IPS-18a (cell line): Measurements from ENCODE around the gene FXYD5.

Experiments used
- H3K27ac ChIP-seq: one replicate; pipeline ENCODE4 v1.5.1; 2013; ENCODE audit warnings: low read length
- H3K27me3 ChIP-seq: one replicate; pipeline ENCODE4 v1.6.1; 2013; ENCODE audit warnings: mild to moderate bottlenecking, low read length; ENCODE audit not compliant: control insufficient read depth, insufficient read depth
- H3K36me3 ChIP-seq: one replicate; pipeline ENCODE4 v1.6.1; 2013; ENCODE audit warnings: low read depth, low read length; ENCODE audit not compliant: control insufficient read depth
- H3K4me1 ChIP-seq: one replicate; pipeline ENCODE4 v1.6.1; 2013; ENCODE audit warnings: low read depth, low read length; ENCODE audit not compliant: control insufficient read depth
- H3K4me3 ChIP-seq: one replicate; pipeline ENCODE4 v1.5.1; 2013; ENCODE audit warnings: low read length
- H3K9ac ChIP-seq: one replicate; pipeline ENCODE4 v1.6.1; 2013; ENCODE audit warnings: mild to moderate bottlenecking, low read length, moderate library complexity
- H3K9me3 ChIP-seq: one replicate; pipeline ENCODE4 v1.6.1; 2013; ENCODE audit warnings: low read depth, low read length; ENCODE audit not compliant: control insufficient read depth

FXYD5 gene

DNA sequence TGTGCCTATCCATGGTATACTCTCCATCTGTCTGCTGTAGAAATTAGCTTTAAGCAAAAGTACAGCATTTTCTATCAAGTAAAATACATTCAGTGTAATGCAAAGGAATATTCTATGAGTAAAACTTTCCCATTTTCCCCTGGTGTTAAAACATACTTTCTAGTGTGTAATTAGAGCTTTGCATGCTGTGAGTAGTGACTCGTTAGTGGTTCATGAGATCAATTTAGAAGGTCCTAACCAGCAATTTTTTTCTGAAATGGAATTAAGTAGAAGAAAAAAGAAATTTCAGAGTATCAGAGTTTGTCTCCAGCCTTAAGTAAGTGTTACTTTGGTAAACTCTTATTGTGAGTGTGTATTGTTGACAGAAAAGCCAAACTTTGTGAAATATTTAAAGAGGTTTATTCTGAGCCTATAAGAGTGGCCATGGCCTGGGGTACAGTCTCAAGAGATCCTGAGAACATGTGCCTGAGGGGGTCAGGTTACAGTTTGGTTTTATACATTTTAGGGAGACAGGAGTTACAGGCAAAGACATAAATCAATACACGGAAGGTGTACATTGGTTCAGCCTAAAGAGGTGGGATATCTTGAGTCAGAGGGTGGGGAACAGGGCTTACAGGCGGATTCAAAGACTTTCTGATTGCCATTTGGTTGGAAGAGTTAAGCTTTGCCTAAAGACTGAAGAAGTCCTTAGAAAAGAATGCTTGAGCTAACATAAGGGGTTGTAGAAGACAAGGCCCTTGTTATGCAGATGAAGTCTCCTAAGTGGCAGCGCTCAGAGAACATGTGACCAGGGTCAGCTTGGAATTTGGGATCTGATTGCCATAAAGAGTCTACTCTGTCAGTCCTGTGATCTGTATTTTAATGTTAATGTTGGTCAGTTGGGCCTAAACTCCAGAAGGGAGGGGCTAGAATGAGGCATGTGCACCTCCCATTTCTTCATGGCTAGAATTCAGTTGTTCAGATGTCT lies 48.5 kb downstream of the FXYD5 start:
- peak overlapping the region; percentile 80 for H3K27ac ChIP-seq
- H3K4me3 ChIP-seq, result peak overlapping the region; percentile 42
- peak overlapping the region; percentile 43 for H3K9ac ChIP-seq
- H3K27me3 ChIP-seq, result no peaks in the 10 kb centered on the region
- no peaks in the 10 kb centered on the region for H3K36me3 ChIP-seq
- H3K9me3 ChIP-seq, result no peaks in the 10 kb centered on the region
- peaks cover 40% of the 10 kb centered on the region for H3K4me1 ChIP-seq

DNA sequence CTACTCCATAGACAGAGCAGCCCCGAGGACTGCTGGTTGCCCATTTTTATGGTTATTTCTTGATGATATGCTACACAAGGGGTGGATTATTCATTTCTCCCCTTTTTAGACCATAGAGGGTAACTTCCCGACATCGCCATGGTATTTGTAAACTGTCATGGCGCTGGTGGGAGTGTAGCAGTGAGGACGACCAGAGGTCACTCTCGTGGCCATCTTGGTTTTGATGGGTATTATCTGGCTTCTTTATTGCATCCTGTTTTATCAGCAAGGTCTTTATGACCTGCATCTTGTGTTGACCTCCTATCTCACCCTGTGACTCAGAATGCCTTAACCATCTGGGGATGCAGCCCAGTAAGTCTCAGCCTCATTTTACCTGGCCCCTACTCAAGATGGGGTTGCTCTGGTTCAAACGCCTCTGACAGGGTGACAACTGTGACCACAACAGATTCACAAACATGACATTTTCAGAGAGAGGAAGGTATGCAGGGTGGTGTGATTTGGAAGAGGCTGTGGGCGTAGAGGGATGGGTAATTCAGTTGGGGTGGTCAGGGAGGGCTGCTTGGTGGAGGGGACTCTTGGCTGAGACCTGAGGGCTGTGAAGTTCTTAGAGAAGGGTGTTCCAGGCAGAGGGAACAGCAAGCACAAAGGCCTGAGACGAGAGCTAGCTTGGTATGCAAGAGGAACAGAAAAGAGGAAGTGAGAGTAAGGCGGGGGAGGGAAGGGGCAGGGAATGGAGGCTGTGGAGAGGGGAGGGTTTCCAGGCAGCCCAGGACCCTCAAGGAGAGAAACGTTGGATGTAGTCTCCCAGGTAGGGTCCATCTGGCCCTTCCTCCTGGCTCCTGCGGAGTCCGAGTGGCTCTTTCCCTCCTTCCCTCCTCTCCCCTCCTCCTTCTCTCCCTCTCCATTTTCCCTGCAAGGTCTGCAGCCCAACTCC lies 50.5 kb downstream of the FXYD5 start:
- Histone ChIP-seq H3K4me3 (no peak overlapping the region), H3K4me1 (peaks cover 32% of the 10 kb centered on the region), H3K27ac (peak overlapping the region; percentile 35), H3K27me3 (no peaks in the 10 kb centered on the region), H3K9me3 (no peaks in the 10 kb centered on the region), H3K9ac (peak overlapping the region; percentile 34), H3K36me3 (no peaks in the 10 kb centered on the region)

DNA sequence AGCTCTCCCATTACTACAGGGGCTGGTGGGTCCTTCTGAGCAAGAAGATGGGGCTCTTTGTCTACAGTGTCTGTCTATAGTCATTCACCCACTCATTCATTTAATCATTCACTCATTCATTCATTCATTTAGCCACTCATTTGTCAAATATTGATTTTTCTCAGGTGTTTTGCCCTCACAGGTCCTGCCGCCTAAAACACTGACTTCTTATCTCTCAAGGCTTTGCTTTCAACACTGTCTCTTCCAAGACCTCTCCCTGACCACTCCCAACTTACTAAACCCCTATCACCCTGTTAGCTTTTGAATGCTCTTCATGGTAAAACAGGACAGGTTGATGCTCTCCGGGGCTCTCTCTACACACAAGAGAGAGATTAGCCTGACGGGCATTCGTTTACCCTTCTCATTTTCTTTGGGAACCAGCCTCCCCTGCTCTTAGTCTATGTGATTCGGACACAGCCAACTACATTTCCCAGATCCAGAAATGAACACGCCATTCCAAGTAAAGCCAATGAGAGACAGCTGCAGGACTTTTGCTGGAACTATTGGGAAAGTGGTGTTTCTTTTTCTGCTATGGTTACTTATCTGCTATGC lies 51.3 kb downstream of the FXYD5 start:
- no peak overlapping the region for H3K4me3 ChIP-seq
- H3K36me3 ChIP-seq, result no peaks in the 10 kb centered on the region
- H3K9me3 ChIP-seq, result no peaks in the 10 kb centered on the region
- no peaks in the 10 kb centered on the region for H3K27me3 ChIP-seq
- no peak overlapping the region for H3K27ac ChIP-seq
- peaks cover 32% of the 10 kb centered on the region for H3K4me1 ChIP-seq
- H3K9ac ChIP-seq, result no peak overlapping the region

DNA sequence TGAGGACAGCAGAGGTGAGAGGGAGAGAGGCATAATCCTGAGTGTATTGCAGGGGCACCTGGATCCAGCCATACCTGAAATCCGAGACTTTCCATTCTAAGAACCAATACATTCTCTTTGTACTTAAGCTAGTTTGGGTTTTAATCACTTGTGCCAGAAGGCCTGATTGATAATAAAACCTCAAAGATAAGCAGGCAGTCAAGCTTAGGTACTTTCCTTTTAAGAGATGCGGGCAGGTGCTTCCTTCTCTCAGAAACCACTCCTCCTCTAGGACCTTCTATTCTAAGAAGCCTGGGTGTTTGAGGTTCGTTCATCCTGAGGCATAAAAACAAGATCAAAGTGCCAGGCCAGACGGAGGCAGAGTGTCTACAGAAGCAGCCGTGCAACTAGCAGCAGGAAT lies 51.8 kb downstream of the FXYD5 start:
- no peaks in the 10 kb centered on the region for H3K27me3 ChIP-seq
- H3K36me3 ChIP-seq, result no peaks in the 10 kb centered on the region
- H3K4me1 ChIP-seq, result peaks cover 32% of the 10 kb centered on the region
- H3K27ac ChIP-seq, result no peak overlapping the region
- H3K4me3 ChIP-seq, result no peak overlapping the region
- no peaks in the 10 kb centered on the region for H3K9me3 ChIP-seq
- no peak overlapping the region for H3K9ac ChIP-seq

DNA sequence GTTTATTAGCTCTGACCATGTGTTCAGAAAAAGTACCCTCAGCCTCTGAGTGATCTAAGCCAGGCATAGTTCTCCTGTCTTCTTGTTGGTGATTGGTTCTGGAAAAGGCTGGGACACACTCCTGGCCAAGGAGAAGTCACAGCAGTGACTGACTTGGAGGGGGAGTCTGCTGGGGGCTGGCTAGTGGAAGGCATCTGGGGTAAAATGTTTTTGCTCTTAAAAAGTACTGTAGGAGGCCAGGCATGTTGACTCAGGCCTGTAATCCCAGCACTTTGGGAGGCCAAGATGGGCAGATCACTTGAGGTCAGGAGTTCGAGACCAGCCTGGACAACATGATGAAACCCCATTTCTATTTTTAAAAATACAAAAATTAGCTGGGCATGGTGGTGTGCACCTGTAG lies 52.3 kb downstream of the FXYD5 start:
- Histone ChIP-seq H3K27me3 (no peaks in the 10 kb centered on the region), H3K9me3 (no peaks in the 10 kb centered on the region), H3K4me1 (peaks cover 32% of the 10 kb centered on the region), H3K27ac (no peak overlapping the region), H3K4me3 (no peak overlapping the region), H3K9ac (no peak overlapping the region), H3K36me3 (no peaks in the 10 kb centered on the region)

DNA sequence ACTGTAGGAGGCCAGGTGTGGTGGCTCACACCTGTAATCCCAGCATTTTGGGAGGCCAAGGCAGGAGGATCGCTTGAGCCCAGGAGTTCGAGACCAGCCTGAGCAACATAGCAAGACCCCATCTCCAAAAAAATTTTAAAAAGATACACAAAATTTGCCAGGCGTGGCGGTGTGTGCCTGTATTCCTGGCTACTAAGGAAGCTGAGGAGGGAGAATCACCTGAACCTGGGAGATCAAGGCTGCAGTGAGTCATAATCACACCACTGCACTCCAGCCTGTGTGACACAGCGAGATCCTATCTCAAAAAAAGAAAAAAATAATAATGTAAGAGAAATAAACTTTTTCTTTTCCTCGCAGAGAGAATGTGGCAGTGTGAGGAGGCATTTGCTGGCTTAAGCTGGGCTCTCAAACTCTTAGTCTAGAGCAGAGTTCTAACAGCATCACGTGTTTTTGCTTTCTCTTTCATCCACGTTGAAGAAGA lies 52.9 kb downstream of the FXYD5 start:
- Histone ChIP-seq H3K27me3 (no peaks in the 10 kb centered on the region), H3K9me3 (no peaks in the 10 kb centered on the region), H3K27ac (no peak overlapping the region), H3K4me1 (peaks cover 31% of the 10 kb centered on the region), H3K4me3 (no peak overlapping the region), H3K36me3 (no peaks in the 10 kb centered on the region), H3K9ac (no peak overlapping the region)

DNA sequence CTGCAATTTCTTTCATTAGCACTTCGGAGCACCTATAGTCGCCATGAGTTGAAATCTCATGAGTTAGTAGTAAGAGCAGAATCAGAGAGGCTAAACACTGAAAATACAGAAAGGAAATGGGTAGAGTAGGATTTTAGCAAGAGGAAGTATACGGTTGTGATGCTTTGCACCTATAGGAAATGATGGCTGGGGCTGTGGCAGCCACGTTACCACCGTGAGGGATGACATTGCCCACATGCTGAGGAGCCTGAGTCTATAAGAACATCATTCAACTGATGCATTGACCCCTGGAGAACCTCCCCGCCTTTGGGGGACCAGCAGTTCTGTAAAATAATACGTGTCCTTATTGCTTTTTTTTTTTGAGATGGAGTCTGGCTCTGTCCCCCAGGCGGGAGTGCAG lies 53.6 kb downstream of the FXYD5 start:
- peaks cover 24% of the 10 kb centered on the region for H3K4me1 ChIP-seq
- H3K27ac ChIP-seq, result no peak overlapping the region
- H3K9ac ChIP-seq, result no peak overlapping the region
- no peaks in the 10 kb centered on the region for H3K9me3 ChIP-seq
- H3K27me3 ChIP-seq, result no peaks in the 10 kb centered on the region
- H3K4me3 ChIP-seq, result no peak overlapping the region
- H3K36me3 ChIP-seq, result no peaks in the 10 kb centered on the region

DNA sequence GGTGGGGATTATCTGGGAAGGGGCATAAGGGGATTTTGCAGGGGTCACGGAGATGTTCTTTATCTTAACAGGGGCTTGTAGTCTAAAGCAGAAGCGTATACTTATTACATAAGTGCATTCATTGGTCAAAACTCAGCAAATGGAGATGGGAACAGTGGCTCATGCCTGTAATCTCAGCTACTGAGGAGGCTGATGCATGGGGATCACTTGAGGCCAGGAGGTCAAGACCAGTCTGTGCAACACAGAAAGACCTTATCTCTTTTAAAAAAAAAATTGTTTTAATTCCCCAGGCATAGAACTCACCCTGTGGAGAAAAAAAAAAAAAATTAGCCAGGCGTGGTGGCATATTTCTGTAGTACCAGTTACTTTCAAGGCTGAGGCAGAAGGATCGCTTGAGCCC lies 55.1 kb downstream of the FXYD5 start:
- H3K27ac ChIP-seq, result no peak overlapping the region
- no peaks in the 10 kb centered on the region for H3K27me3 ChIP-seq
- peaks cover 12% of the 10 kb centered on the region for H3K4me1 ChIP-seq
- H3K4me3 ChIP-seq, result no peak overlapping the region
- H3K36me3 ChIP-seq, result no peaks in the 10 kb centered on the region
- no peaks in the 10 kb centered on the region for H3K9me3 ChIP-seq
- no peak overlapping the region for H3K9ac ChIP-seq

DNA sequence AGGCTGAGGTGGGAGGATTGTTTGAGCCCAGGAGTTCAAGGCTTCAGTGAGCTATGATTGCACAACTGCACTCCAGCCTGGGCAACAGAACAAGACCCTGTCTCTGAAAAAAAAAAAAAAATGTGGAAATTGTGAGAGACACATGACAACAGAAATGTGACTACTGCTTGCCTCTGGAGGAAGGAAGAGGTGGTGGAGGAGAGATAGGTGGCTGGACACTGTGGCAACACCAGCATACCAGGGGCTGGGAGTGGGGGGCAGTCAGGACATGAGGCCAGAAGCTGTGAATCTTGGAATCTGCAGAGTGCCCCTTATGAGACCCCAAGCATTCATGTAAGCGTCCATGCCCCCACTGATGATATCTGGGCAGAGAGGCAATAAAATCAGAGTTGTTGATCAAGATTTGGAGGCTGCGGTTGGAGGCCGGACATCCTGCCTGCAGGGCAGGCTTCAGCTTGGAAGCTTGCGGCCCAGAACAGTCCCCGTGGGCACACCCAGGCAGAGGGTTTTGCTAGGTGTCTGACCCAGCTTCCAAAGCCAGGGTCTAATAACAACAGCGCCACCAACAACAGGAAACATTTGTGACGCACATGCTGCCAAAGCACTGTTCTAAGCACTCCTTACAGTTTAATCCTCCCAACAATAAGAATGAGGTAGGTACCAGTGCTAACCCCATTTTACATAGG lies 57.2 kb downstream of the FXYD5 start:
- Histone ChIP-seq H3K9me3 (no peaks in the 10 kb centered on the region), H3K27me3 (no peaks in the 10 kb centered on the region), H3K9ac (no peak overlapping the region), H3K4me3 (no peak overlapping the region), H3K4me1 (no peaks in the 10 kb centered on the region), H3K27ac (no peak overlapping the region), H3K36me3 (no peaks in the 10 kb centered on the region)

DNA sequence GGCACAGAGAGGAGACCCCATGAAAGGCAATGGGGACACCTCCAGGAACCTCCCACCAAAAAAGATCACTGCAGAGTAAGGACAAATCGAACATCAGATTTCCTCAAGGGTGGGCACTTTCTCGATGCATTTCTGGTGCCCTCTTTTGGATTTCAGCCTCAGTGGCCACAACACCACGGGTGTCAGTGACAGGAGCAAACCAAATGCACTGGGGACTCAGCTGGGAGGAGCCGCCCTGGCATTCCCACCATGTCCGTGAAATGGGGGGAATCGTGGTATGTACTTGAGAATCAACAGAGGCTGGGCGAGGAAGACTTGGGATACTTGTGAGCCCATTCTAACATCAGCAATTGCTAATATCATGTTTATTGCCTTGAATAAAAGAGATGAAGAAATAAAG lies 57.7 kb downstream of the FXYD5 start:
- Histone ChIP-seq H3K27me3 (no peaks in the 10 kb centered on the region), H3K36me3 (no peaks in the 10 kb centered on the region), H3K27ac (no peak overlapping the region), H3K4me1 (no peaks in the 10 kb centered on the region), H3K4me3 (no peak overlapping the region), H3K9ac (no peak overlapping the region), H3K9me3 (no peaks in the 10 kb centered on the region)
